BLaER1 treated with 17β-estradiol and CSF1 and Interleukin-3, amounts not matched to agents 10 nM and 100 nM (cell line): ENCODE measurements around the gene FUNDC2.

Source experiments
- H3K27ac ChIP-seq, 11 experiments: shearing (Covaris generic); formaldehyde crosslinking; 2 replicates each; pipeline ENCODE4 v1.8.1; 2022
- H3K27me3 ChIP-seq, 11 experiments: shearing (Covaris generic); formaldehyde crosslinking; 2 replicates each; pipeline ENCODE4 v1.8.1; 2022
- H3K36me3 ChIP-seq, 11 experiments: shearing (Covaris generic); formaldehyde crosslinking; 2 replicates each; pipeline ENCODE4 v1.8.1; 2022
- H3K4me1 ChIP-seq, 10 experiments: shearing (Covaris generic); formaldehyde crosslinking; 2 replicates each; pipeline ENCODE4 v1.8.1; 2022
- H3K4me2 ChIP-seq, 11 experiments: shearing (Covaris generic); formaldehyde crosslinking; 2 replicates each; pipeline ENCODE4 v1.8.1; 2022
- H3K4me3 ChIP-seq, 10 experiments: shearing (Covaris generic); formaldehyde crosslinking; 2 replicates each; pipeline ENCODE4 v1.8.1; 2022
- H3K9ac ChIP-seq, 11 experiments: shearing (Covaris generic); formaldehyde crosslinking; 2 replicates each; pipeline ENCODE4 v1.8.1; 2022
- H3K9me3 ChIP-seq, 11 experiments: shearing (Covaris generic); formaldehyde crosslinking; replicated peaks in 1 of 11; 2 replicates each; pipeline ENCODE4 v1.8.1; 2022
- H4K20me1 ChIP-seq, 11 experiments: shearing (Covaris generic); formaldehyde crosslinking; 2 replicates each; pipeline ENCODE4 v1.8.1; 2022
- Cebpa-rat ChIP-seq, 11 experiments: shearing (Covaris generic); IDR thresholded peaks; 2 replicates each; pipeline ENCODE4 v1.8.1; 2022

Gene FUNDC2

GRCh38 chrX:155070038-155070437 is 43.4 kb downstream of the FUNDC2 start:
- Histone ChIP-seq H3K27me3 (peaks cover 45 to 92% (median 81%) of the 10 kb centered on the region in 11 experiments), H3K9ac (peak overlapping the region; percentile 79 to 91 (median 87)), H3K9me3 (peaks cover 0 to 3% (median 0%) of the 10 kb centered on the region in 11 experiments; a peak in 1 of 22 replicates), H3K36me3 (peaks cover 0 to 15% (median 1%) of the 10 kb centered on the region in 11 experiments; a peak in 11 of 22 replicates), H3K4me2 (peak overlapping the region; percentile 42 to 81 (median 70)), H4K20me1 (peaks cover 0 to 29% (median 6%) of the 10 kb centered on the region in 11 experiments; a peak in 10 of 22 replicates), H3K4me3 (peak overlapping the region; percentile 58 to 75 (median 72)), H3K27ac (peak overlapping the region; percentile 71 to 91 (median 87); a peak in 20 of 22 replicates), H3K4me1 (peaks cover 25 to 40% (median 28%) of the 10 kb centered on the region in 10 experiments)
- TF ChIP-seq Cebpa-rat (IDR thresholded peaks at IDR 0.05) = no peak

DNA sequence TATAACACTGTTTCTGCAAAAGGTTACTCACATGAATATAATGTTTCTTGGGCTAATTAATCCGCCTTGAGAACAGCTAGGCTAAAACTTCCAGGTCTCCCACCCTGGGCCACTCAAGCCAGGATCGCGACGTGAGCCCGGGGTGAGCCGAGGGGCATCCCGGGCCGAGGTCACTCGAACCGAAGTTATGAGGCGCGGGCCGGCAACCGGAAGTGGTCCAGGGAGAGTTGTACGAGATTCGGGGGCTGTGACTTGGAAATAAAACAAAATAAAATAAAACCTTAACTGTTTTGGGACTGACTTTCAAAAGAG is 44.0 kb downstream of the FUNDC2 start:
- Histone ChIP-seq H3K4me2 (peak overlapping the region; percentile 42 to 81 (median 70)), H3K9me3 (peaks cover 0 to 3% (median 0%) of the 10 kb centered on the region in 11 experiments; a peak in 1 of 22 replicates), H4K20me1 (peaks cover 0 to 34% (median 6%) of the 10 kb centered on the region in 11 experiments; a peak in 9 of 22 replicates), H3K27ac (peak overlapping the region; percentile 71 to 91 (median 87)), H3K27me3 (peaks cover 45 to 92% (median 81%) of the 10 kb centered on the region in 11 experiments), H3K4me1 (peaks cover 25 to 40% (median 28%) of the 10 kb centered on the region in 10 experiments), H3K4me3 (peak overlapping the region; percentile 58 to 75 (median 72)), H3K36me3 (peaks cover 1 to 20% (median 7%) of the 10 kb centered on the region in 11 experiments; a peak in 17 of 22 replicates), H3K9ac (peak overlapping the region; percentile 79 to 91 (median 87))
- TF ChIP-seq Cebpa-rat (IDR thresholded peaks at IDR 0.05) = no peak

DNA sequence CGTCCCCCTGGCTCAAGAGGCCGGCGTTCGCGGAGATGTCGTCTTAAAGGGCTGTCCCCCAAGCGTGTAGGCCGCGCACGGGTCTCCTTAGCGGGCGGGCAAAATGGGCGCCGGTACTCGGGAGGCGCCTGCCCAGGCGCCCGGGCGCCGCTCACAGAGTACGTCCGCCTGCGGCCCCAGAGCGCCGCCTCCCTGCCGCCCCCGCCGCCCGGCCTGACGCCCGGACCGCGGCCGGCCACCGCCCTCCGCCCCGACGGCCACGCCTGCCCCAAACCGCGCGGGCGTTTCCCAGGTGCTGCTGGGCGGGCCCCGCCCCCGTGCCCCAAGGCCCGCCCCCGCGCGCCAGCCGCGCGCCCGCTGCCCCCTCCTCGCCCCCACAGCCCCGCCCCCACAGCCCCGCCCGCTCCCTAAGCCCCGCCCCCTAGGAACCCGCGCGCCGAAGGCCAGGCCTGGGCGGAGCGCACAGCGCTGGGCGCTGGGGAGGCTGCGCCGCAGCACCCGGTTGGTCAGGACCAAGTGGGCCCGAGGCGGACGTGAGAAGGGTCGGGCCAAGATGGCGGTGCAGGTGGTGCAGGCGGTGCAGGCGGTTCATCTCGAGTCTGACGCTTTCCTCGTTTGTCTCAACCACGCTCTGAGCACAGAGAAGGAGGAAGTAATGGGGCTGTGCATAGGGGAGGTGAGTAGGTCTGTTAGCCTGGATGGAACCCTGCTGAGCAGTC is 44.5 kb downstream of the FUNDC2 start, which contains the start of the genes BRCC3, CMC4 and MTCP1:
BRCC3 (plus strand) TSS at position 534 of the 719 bp plus-strand sequence; CDS start at position 554, 20 bp downstream.
CMC4 (minus strand) TSS at position 162 of the 719 bp plus-strand sequence. CDS start 7,113 bp downstream, outside the sequence.
MTCP1 (minus strand) TSS at position 162 of the 719 bp plus-strand sequence. CDS start 5,126 bp downstream, outside the sequence.
- Histone ChIP-seq H3K9ac (peak within 1 kb of the TSS; percentile 82 to 91 (median 87)), H3K4me1 (peaks cover 25 to 40% (median 28%) of the 10 kb centered on the region in 10 experiments), H3K27ac (peak within 1 kb of the TSS; percentile 73 to 91 (median 87)), H3K4me2 (peak within 1 kb of the TSS; percentile 60 to 82 (median 75)), H3K9me3 (peaks cover 0 to 3% (median 0%) of the 10 kb centered on the region in 11 experiments; a peak in 1 of 22 replicates), H3K4me3 (peak within 1 kb of the TSS; percentile 61 to 75 (median 72)), H4K20me1 (peaks cover 0 to 30% (median 6%) of the 10 kb centered on the region in 11 experiments; a peak in 9 of 22 replicates), H3K27me3 (peaks cover 45 to 92% (median 81%) of the 10 kb centered on the region in 11 experiments), H3K36me3 (peaks cover 6 to 26% (median 12%) of the 10 kb centered on the region in 11 experiments; a peak in 17 of 22 replicates)
- TF ChIP-seq Cebpa-rat (IDR thresholded peaks at IDR 0.05) = no peak

GRCh38 chrX:155071694-155072280 is 45.1 kb downstream of the FUNDC2 start:
- peaks cover 44 to 92% (median 81%) of the 10 kb centered on the region in 11 experiments for H3K27me3 ChIP-seq
- peaks cover 0 to 3% (median 0%) of the 10 kb centered on the region in 11 experiments; a peak in 1 of 22 replicates for H3K9me3 ChIP-seq
- H3K36me3 ChIP-seq = peaks cover 13 to 31% (median 17%) of the 10 kb centered on the region in 11 experiments; a peak in 18 of 22 replicates
- TF ChIP-seq Cebpa-rat (IDR thresholded peaks at IDR 0.05) = no peak
- peak overlapping the region; percentile 73 to 87 (median 84) for H3K27ac ChIP-seq
- H3K4me2 ChIP-seq = peak overlapping the region; percentile 60 to 82 (median 74)
- H4K20me1 ChIP-seq = peaks cover 0 to 26% (median 4%) of the 10 kb centered on the region in 11 experiments; a peak in 8 of 22 replicates
- peak overlapping the region; percentile 61 to 75 (median 72) for H3K4me3 ChIP-seq
- H3K4me1 ChIP-seq = peaks cover 25 to 40% (median 28%) of the 10 kb centered on the region in 10 experiments
- H3K9ac ChIP-seq = peak overlapping the region; percentile 82 to 90 (median 85)

- Histone ChIP-seq H3K27ac (no peak overlapping the region), H4K20me1 (peaks cover 0 to 4% (median 0%) of the 10 kb centered on the region in 11 experiments; a peak in 3 of 22 replicates), H3K9ac (no peak overlapping the region), H3K4me3 (no peak overlapping the region), H3K9me3 (no peaks in the 10 kb centered on the region), H3K4me2 (no peak overlapping the region), H3K4me1 (peaks cover 0 to 9% (median 0%) of the 10 kb centered on the region in 10 experiments; a peak in 1 of 20 replicates), H3K36me3 (peaks cover 11 to 63% (median 34%) of the 10 kb centered on the region in 11 experiments; a peak in 21 of 22 replicates), H3K27me3 (peaks cover 30 to 100% (median 93%) of the 10 kb centered on the region in 11 experiments; a peak in 21 of 22 replicates)
- TF ChIP-seq Cebpa-rat (IDR thresholded peaks at IDR 0.05) = no peak
These were observed 59.7 kb downstream of the FUNDC2 start for GRCh38 chrX:155086202-155086840.

DNA sequence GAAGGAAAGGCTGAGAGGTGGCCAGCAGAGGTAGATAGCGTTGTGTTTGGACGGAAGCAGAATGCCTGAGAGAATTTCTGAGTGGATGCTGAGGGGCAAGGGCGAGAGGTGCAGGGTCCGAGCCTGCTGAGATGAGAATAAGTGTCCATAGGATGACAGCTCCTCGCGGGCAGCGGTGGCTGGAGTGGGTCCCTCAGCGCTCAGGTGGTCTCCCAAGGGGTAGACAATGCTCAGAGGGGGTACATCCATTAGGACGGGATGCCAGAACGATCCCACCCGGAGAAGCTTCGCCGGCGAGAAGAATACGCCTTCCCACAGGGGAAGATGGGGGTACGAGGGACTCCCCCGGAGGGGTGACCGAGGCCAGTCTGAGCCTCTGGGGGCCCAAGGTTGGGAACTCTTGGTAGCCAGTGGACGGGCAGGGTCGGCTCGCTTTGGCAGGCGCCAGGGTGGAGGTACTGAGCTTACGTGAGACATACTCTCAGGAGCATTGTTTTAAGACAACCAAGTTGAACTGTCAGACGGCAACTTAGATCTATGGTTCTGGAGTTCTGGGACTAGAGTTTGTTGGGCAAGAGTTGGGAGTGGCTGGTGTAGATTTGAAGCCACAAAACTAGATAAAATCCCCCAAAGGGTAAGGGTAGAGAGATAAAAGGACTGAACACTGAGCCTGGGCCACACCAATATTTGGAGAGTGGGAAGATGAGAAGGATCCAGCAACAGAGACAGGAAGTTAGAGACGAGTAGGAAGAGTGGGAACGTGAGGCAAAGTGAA is 60.5 kb downstream of the FUNDC2 start:
- H3K9me3 ChIP-seq = no peaks in the 10 kb centered on the region
- H3K27me3 ChIP-seq = peaks cover 27 to 99% (median 88%) of the 10 kb centered on the region in 11 experiments
- peaks cover 0 to 4% (median 0%) of the 10 kb centered on the region in 11 experiments; a peak in 4 of 22 replicates for H4K20me1 ChIP-seq
- no peak for TF ChIP-seq Cebpa-rat (IDR thresholded peaks at IDR 0.05)
- no peak overlapping the region for H3K9ac ChIP-seq
- no peak overlapping the region for H3K27ac ChIP-seq
- H3K4me3 ChIP-seq = no peak overlapping the region
- peaks cover 11 to 64% (median 34%) of the 10 kb centered on the region in 11 experiments; a peak in 21 of 22 replicates for H3K36me3 ChIP-seq
- peaks cover 0 to 9% (median 0%) of the 10 kb centered on the region in 10 experiments; a peak in 1 of 20 replicates for H3K4me1 ChIP-seq
- H3K4me2 ChIP-seq = no peak overlapping the region

DNA sequence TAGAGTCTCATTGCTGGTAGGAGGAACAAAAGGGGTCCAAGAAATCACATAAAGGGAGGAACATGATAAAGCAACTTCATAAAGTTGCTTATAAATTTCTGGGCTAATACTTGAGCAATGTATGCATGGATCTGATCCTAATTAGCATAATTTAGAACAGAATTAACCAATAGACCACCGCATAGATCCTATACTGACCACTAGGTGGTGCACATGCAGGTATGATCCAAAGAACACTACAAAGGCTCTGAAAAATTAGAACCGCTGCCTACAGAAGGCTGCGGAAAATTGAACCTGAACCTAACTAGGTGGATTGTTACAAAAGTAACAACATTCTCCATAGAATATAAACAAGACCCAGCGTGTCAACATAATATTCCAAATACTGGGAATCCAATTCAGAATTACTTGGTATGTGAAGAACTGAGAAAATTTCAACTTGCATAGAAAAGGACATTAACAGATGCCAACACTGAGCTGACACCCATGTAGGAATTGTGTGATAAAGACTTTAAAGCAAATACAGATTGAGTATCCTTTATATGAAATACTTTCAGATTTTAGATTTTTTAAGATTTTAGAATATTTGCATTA is 67.9 kb downstream of the FUNDC2 start:
- no peaks in the 10 kb centered on the region for H3K4me1 ChIP-seq
- H3K36me3 ChIP-seq = peaks cover 16 to 58% (median 28%) of the 10 kb centered on the region in 11 experiments; a peak in 18 of 22 replicates
- H3K4me3 ChIP-seq = no peak overlapping the region
- no peak overlapping the region for H3K4me2 ChIP-seq
- no peak overlapping the region for H3K27ac ChIP-seq
- no peak for TF ChIP-seq Cebpa-rat (IDR thresholded peaks at IDR 0.05)
- no peak overlapping the region for H3K9ac ChIP-seq
- H3K27me3 ChIP-seq = peaks cover 15 to 82% (median 67%) of the 10 kb centered on the region in 11 experiments
- H4K20me1 ChIP-seq = peaks cover 0 to 4% (median 0%) of the 10 kb centered on the region in 11 experiments; a peak in 1 of 22 replicates
- H3K9me3 ChIP-seq = peaks cover 0 to 7% (median 0%) of the 10 kb centered on the region in 11 experiments; a peak in 1 of 22 replicates
